GM21717 (cell line): ENCODE data around the gene COPS9.

Experiments used
- ATAC-seq: cut with Tn5 transposase; IDR thresholded peaks from one replicate; pipeline ENCODE4 v1.9.1; 2021; ENCODE audit warnings: mild to moderate bottlenecking, moderate library complexity; ENCODE audit not compliant: unreplicated experiment

Gene COPS9

GRCh38 chr2:240137596-240138253 is 1.6 kb upstream of the COPS9 start:
- ATAC-seq, result no peak

GRCh38 chr2:240136671-240137292 is 677 bp upstream of the COPS9 start:
- peak; percentile 14 for ATAC-seq

GRCh38 chr2:240135706-240136012 is 446 bp downstream of the COPS9 start:
- ATAC-seq, result peak; percentile 18

GRCh38 chr2:240134956-240135520 is 1.1 kb downstream of the COPS9 start:
- no peak for ATAC-seq

- ATAC-seq, result no peak
Observed at GRCh38 chr2:240134466-240134865, 1.6 kb downstream of the COPS9 start.

GRCh38 chr2:240133401-240133800 is 2.7 kb downstream of the COPS9 start:
- ATAC-seq, result no peak

- no peak for ATAC-seq
Observed at GRCh38 chr2:240132651-240132980, 3.5 kb downstream of the COPS9 start.

- no peak for ATAC-seq
Observed at GRCh38 chr2:240131941-240132650, 4.0 kb downstream of the COPS9 start.

GRCh38 chr2:240131296-240131695 is 4.8 kb downstream of the COPS9 start:
- no peak for ATAC-seq

GRCh38 chr2:240130393-240131195 is 5.5 kb downstream of the COPS9 start:
- ATAC-seq, result no peak

GRCh38 chr2:240129731-240130392 is 6.2 kb downstream of the COPS9 start:
- no peak for ATAC-seq

GRCh38 chr2:240129311-240129710 is 6.8 kb downstream of the COPS9 start:
- ATAC-seq, result no peak

GRCh38 chr2:240128608-240129145 is 7.4 kb downstream of the COPS9 start:
- no peak for ATAC-seq

GRCh38 chr2:240127911-240128607 is 8.0 kb downstream of the COPS9 start:
- ATAC-seq, result no peak

GRCh38 chr2:240127191-240127750 is 8.8 kb downstream of the COPS9 start:
- ATAC-seq, result no peak

GRCh38 chr2:240126731-240127130 is 9.4 kb downstream of the COPS9 start:
- ATAC-seq, result no peak

GRCh38 chr2:240125742-240126141 is 10.4 kb downstream of the COPS9 start:
- ATAC-seq, result no peak

- ATAC-seq, result no peak
Observed at GRCh38 chr2:240124651-240125030, 11.5 kb downstream of the COPS9 start.

GRCh38 chr2:240123821-240124650 is 12.1 kb downstream of the COPS9 start:
- ATAC-seq, result no peak
